GM10847 (cell line): ENCODE measurements around the gene SRRD.

Source experiments
- POLR2A ChIP-seq: IDR thresholded peaks from 2 replicates; pipeline ENCODE4 v1.6.1; 2011; ENCODE audit not compliant: insufficient read length; ENCODE audit errors: extremely low read depth

The SRRD gene, protein sequence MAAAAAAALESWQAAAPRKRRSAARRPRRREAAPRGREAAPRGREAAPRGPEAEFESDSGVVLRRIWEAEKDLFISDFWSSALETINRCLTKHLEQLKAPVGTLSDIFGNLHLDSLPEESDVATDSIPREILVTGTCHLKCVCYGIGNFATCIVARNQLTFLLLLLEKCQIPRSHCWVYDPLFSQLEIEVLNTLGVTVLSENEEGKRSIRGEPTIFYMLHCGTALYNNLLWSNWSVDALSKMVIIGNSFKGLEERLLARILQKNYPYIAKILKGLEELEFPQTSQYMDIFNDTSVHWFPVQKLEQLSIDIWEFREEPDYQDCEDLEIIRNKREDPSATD

DNA sequence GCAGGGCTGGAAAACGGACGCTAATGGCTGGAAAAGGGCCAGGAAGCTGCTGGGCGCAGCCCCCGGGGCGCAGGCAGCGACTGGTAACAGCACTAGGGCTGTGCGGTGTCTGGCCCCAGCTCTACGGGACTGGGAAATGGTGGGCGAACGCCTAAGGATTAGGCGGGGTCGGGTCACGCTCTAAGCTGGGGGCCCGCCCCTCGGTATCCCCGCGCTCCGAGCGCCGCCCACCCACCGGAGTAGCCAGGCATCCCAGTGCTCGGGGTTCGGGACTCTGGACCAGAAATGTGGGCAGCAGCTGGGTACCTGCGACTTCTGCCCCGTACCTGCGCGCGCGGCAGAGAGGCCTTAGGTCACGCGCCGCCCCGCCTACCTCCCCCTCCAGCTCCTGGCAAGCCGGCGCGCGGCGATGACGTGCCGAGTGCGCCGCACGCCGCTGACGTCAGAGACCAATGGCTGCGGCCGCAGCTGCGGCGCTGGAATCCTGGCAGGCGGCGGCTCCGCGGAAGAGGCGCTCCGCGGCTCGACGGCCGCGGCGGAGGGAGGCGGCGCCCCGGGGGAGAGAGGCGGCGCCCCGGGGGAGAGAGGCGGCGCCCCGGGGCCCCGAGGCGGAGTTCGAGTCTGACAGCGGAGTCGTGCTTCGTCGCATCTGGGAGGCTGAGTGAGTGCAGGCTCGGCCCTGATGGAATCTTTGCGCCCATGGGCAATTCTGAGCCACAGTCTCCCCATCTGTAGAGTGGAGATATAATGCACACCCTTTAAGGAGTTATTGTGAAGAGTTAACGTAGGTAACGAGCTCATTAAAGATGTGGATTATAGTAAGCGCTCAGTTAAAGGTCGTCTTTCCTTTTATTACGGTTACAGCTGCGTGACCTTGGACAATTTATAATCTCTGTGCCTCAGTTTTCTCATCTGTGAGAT lies at the start of gene SRRD, which contains the start of gene HPS4:
Gene SRRD (plus strand): TSS at position 439 of the 921 bp plus-strand sequence. CDS start 14 bp downstream, at position 453.
Gene HPS4 (minus strand): TSS at position 345 of the 921 bp plus-strand sequence. CDS start 2,021 bp downstream, outside the sequence.
- TF ChIP-seq POLR2A: peak; percentile 93

DNA sequence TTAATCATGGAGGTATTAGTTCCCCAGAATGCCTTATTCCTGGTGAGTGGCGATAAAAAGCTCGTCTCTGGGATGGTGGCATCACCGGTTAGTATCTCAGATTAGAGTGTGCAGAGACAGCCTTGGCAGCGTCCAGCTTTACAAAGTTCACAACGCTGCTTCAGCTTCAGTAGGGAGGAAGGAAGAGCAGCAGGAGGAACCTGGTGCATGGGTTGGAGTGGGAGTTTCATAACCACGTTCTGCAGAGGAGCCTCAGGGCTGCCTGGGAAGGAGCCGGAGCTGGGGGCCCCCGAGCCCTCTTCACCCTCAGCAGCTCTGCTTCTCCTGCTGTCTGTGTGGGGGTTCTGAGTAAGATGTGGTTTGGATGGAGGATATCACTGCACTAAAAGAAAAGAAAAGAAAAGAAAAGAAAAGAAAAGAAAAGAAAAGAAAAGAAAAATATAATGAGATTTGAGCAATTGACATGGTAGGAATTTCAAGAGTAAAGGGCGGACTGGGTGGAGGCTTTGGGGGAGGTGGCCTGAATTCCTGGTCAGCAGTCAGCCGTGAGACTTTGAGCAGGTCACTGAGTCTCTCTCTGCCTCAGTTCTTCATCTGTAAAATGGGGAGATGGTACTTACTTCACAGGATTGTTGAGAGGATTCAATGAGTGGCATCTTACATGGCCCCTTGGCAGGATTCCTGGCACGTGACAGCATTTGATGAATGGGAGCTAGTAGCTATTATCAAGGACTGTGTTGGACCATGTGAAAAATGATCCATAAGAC lies 48.2 kb upstream of the SRRD start:
- no peak for TF ChIP-seq POLR2A

DNA sequence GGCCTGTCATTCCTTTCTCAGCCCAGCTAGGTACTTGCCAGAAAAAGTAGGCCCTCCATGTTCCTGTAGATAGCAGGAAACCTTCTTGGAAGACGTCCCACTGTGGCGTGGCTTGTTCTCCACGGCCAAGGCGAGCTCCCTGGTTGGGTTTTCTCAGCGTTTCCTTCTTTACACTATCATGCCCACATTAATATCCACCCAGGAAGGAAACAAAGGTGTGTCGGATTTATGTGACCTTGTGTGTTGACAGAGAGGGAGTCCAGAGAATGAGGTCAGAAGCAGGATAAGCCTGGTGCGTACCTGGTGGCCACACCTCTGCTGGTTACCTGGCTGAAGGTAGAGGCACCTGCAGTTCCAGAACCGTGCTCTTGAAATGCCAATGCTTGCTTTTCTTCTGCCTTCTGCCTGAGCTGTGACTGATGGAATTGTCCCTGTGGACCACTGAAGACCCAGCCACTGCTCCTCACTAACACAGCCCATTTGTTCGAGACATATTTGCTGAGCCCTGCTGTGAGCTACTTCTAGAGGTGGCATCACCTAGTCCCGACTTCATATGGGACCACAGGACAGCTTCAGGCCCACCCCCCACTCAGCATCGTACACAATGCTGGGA lies 46.7 kb upstream of the SRRD start:
- TF ChIP-seq POLR2A: no peak

DNA sequence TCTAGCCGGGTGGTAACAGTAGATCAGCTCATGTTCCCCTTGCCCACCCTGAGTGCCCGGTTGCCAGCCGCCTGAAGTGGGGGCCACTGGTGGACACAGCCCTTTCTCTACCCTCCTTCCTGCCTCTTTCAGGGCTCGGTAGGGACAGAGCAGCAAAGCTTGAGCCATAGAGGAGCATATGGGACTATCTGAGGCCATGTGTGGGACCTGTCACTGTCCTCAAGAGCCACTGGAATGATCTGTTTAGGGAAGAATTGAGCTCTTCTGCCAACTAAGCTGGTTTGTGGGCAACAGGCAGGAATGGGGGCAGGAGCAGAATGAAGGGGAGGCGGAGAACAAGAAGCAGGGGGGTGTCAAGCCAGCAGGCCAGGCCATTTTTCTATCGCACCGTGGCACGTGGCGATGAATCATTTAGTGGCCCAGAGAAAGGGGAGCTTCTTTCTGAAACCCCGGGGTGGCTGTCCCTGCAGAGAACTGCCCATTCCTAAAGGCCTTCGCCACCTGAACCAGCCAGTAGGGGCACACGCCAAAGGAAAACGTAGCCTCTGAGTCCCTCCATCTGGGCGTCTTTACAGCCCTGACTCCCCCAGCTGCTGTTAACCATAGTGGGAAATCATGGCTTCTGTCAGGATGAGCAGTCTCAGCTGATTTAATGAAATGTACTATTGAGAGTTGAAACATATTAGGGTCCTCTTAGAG lies 45.8 kb upstream of the SRRD start:
- TF ChIP-seq POLR2A: no peak

DNA sequence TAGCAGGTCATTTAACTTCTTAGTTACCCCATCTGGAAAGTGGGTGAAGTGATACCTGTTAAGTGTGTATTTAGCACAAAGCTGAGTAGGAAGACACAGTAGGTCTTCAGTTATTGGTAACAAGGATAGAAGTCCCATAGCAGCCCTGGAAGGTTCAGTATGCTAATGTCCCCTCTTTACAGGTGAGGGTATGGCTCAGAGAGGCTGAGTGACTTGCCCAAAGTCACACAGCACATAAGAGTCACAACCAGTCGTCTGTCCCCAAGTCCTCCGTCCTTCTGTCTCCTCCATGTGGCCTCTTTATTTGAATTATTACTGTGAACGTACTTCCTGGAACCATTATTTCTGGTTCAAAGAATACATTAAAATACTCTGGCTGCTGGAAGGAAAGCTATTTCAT lies 44.1 kb upstream of the SRRD start:
- TF ChIP-seq POLR2A: no peak

DNA sequence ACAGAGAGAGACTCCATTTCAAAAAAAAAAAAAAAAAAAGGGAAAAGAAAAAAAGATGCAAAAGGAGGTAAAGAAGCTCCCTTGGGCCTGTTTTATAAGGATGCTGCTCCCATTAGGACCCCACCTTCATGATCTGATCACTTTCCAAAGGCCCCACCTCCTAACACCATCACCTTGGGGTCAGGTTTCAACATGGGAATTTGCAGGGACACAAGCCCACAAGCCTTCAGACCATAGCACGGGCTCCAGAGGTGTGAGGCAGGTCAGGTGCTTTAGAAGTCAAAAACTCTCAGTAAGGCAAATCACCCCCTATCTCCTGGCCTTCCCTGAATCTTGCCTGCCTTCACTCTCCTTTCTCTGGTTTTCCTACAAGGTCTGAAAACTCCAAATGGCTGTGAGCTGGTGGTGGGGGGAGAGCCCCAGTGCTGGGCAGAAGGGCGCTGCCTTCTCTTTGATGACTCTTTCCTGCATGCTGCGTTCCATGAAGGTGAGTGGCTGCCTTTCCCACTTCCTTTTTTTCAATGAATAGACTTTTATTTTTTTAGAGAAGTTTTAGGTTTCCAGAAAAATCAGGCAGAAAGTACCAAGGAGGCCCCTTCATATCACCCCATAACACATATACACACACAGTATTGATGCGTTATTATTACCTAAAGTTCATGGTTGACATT lies 41.5 kb upstream of the SRRD start:
- no peak for TF ChIP-seq POLR2A

DNA sequence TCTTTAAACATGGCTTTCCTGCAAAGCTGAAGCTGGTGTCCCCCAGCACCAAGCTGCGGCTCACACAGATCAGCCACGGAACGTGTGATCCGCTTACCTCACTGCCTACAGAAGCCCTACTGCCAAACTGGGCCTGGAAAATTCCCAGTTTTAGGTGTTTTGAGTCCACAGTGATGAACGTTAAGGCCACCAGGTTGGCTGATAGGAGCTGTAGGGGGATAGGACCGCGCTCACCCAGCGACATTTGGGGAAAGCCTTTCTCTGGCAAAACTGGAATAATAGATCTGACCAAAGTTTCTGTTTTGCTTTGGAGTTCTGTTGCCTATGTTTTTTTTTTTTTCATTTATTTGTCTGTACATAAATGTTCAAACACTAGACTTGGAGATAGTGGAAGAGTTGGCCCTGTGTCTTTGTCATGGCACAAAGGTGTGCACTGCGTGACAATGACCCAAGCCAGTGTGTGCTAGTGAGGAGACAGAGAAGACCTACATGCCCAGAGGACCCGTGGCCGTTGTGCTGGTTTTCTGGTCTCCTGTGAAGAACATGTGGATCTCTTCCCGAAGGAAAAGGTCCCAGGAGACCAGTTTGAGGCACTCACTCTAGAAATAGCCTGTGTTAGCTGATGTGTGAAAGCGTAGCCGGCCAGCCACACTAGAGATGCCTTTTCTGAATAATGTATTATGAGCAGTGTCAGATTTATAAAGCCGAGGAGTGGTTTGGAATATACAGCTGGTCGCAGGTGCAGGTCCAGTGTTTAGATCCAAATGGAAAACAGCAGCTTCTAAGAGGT lies 39.6 kb upstream of the SRRD start:
- no peak for TF ChIP-seq POLR2A

DNA sequence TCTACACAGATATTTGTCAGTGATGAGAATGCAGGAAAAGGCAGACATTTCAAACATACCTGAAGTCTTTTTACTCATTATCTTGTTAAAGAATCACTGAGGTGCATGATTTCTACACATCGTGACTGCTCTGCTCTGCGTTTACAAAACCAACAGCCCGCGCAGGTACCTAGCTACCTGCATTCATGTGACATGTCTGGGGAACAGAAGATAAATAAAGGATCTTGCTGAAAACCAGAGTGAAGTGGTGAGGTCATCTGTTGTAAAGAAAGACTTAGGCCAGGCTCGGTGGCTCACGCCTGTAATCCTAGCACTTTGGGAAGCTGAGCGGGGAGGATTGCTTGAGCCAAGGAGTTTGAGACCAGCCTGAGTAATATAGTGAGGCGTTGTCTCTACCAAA lies 38.9 kb upstream of the SRRD start:
- TF ChIP-seq POLR2A: no peak

DNA sequence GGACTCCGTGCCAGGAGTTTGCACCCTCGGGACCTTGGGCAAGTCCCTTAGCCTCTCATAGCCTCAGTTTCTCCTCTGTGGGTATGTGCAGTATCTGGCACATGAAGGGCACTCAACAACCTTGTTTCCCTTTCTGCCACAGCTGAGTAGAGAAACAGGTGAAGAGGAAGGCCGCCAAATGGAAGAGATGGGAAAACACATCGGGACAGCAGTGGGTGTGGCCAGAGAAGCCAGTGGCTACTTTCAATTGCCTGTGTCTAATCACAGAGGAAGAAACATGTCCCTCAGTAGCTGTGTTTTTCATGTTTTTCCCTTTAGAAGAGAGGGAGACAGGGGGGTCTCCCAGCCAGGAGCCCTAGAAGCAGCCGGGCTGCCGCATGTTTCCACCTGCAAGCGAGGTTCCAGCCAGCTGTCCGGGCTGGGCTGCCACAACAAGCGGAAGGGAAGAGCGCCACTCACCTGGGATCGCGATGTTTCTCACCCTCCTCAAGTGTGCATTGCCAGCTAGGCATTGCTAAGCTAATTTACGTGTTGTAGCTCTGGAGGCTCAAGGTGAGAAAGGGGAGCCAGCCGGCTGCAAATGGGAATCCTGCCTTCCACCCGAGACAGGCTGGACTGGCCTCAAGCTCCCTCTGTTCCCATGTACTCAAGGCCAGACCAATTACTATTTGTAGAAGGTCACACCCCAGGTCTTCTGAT lies 38.0 kb upstream of the SRRD start:
- no peak for TF ChIP-seq POLR2A

DNA sequence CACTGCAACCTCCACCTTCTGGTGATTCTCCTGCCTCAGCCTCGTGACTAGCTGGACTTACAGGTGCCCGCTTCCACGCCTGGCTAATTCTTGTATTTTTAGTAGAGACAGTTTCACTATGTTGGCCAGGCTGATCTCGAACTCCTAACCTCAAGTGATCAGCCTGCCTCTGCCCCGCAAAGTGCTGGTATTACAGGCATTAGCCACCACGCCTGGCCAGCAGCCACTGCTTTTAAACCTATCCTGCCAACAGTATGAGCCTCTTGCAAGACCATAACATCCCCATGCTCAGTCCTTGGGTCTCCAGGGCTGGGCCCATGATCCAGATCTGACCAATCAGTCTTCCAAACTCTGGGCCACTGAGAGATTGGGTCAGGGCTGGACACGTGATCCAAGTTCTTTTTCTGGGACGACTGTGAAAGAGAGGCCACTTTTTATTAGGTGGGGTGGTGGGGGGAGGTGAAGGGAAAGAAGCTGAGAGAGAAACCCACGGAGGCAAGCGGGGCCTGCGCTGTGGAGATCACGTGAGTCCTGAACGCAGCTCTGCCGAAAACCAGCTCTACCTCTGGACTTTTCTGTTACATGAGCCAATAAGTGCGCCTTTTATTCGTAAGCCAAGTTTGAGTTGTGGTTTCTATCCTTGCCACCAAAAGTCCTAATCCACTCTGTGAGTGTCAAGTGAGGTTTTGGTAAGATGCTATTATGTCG lies 36.7 kb upstream of the SRRD start:
- TF ChIP-seq POLR2A: no peak

DNA sequence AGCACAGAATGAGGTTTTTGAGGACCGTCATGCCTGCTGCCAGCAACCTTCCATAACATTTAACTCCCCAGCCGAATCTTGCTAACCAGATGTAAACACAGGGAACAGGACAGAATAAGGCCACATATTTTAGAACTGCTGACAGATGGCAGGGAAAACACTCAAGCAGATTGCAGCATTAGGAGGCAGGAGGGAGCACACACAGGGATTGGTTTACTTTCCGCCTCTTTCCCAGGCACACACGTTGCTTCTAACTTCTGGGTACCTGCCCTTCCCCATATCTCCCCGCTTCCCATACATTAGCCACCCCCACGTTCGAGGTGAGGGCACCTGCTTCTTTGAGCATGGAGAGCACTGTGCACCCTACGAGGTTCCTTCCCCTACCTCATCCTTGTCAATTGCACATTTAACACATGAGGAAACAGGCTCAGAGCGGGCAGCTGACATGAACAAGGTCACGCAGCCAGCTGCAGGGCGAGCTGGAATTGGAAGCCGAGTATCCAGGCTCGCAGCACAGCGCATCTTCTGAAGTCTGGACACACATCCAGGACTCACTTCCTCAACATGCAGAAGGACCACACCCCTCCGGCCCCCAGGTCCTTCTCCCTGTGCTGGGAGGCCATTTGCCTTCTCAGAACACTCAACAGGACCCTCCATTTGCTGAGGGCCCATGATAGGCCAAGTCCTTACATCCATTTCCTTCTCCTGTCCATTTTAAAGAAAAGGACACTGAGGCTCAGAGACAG lies 35.9 kb upstream of the SRRD start:
- no peak for TF ChIP-seq POLR2A
